HEK293 (cell line): ENCODE measurements around the gene PRDM15.

Experiments
- CTCF ChIA-PET: fragments of 350-600 bp; formaldehyde crosslinking; extraction: SDS; loops from one replicate; lab custom pipeline; 2021; ENCODE audit warnings: antibody characterized with exemption; lab: Yijun Ruan, JAX
- POLR2A ChIA-PET: fragments of 300-600 bp; formaldehyde crosslinking; extraction: SDS; loops from one replicate; lab custom pipeline; 2020; ENCODE audit warnings: antibody characterized with exemption, inconsistent platforms; lab: Yijun Ruan, JAX
- H3K27ac ChIP-seq: fragments of 200-500 bp; sonication (Bioruptor generic); 2 replicates; pipeline ENCODE4 v1.5.1; 2014; ENCODE audit warnings: low read depth, low read length, control low read depth, inconsistent platforms; ENCODE audit errors: extremely low read depth
- H3K36me3 ChIP-seq, 2 experiments: fragments of 200-500 bp in 1 of 2; sonication (Bioruptor generic) in 1 of 2; 1 replicate in 1 of 2; 2 replicates in 1 of 2; pipeline ENCODE4 v1.5.1; 2014 to 2017; ENCODE audit warnings: inconsistent platforms in 2 of 2, low read length in 2 of 2; ENCODE audit not compliant: control insufficient read depth in 2 of 2, insufficient read depth in 1 of 2
- H3K4me1 ChIP-seq: fragments of 200-500 bp; sonication (Bioruptor generic); 2 replicates; pipeline ENCODE4 v1.5.1; 2014; ENCODE audit warnings: mild to moderate bottlenecking, low read length, inconsistent platforms; ENCODE audit not compliant: control insufficient read depth, insufficient read depth
- H3K4me3 ChIP-seq: 2 replicates; pipeline ENCODE4 v1.5.1; 2011; ENCODE audit warnings: low read depth, mild to moderate bottlenecking, control low read depth, low read length, moderate library complexity
- H3K9me3 ChIP-seq: fragments of 200-500 bp; sonication (Bioruptor generic); 2 replicates; pipeline ENCODE4 v1.5.1; 2014; ENCODE audit warnings: low read depth, low read length, inconsistent platforms; ENCODE audit not compliant: control insufficient read depth, insufficient read depth
- HOXC10 ChIP-seq: sonication (generic); formaldehyde crosslinking; IDR thresholded peaks from 2 replicates; pipeline ENCODE4 v1.8.1; 2023; ENCODE audit warnings: mild to moderate bottlenecking, missing genetic modification reagents
- MZF1 ChIP-seq: fragments of 450-650 bp; formaldehyde crosslinking; IDR thresholded peaks from 2 replicates; pipeline ENCODE4 v1.5.1; 2017; ENCODE audit warnings: missing biosample characterization, missing genetic modification characterization, borderline replicate concordance
- PBX3 ChIP-seq: sonication (generic); formaldehyde crosslinking; IDR thresholded peaks from 2 replicates; pipeline ENCODE4 v1.8.1; 2022; ENCODE audit warnings: mild to moderate bottlenecking, moderate library complexity, missing genetic modification reagents
- PRDM1 ChIP-seq: fragments of 450-650 bp; formaldehyde crosslinking; IDR thresholded peaks from 2 replicates; pipeline ENCODE4; 2016; ENCODE audit warnings: missing biosample characterization, missing genetic modification characterization
- ZBTB49 ChIP-seq: fragments of 450-650 bp; formaldehyde crosslinking; IDR thresholded peaks from 2 replicates; pipeline ENCODE4 v1.5.1; 2016; ENCODE audit warnings: missing biosample characterization, missing genetic modification characterization, low read depth
- ZBTB7A ChIP-seq: fragments of 450-650 bp; formaldehyde crosslinking; IDR thresholded peaks from 2 replicates; pipeline ENCODE4 v1.5.1; 2016; ENCODE audit warnings: low read depth, missing biosample characterization, missing genetic modification characterization
- ZFP69B ChIP-seq: fragments of 450-650 bp; formaldehyde crosslinking; IDR thresholded peaks from 2 replicates; pipeline ENCODE4 v1.5.1; 2016; ENCODE audit warnings: missing biosample characterization, missing genetic modification characterization
- ZNF121 ChIP-seq: fragments of 450-650 bp; formaldehyde crosslinking; IDR thresholded peaks from 2 replicates; pipeline ENCODE4 v1.5.1; 2016; ENCODE audit warnings: missing biosample characterization, missing genetic modification characterization
- ZNF16 ChIP-seq: fragments of 450-650 bp; formaldehyde crosslinking; IDR thresholded peaks from 2 replicates; pipeline ENCODE4 v1.5.1; 2016; ENCODE audit warnings: low read depth, missing biosample characterization, missing genetic modification characterization
- ZNF175 ChIP-seq: fragments of 450-650 bp; formaldehyde crosslinking; IDR thresholded peaks from 2 replicates; pipeline ENCODE4 v1.5.1; 2016; ENCODE audit warnings: missing biosample characterization, missing genetic modification characterization
- ZNF223 ChIP-seq: fragments of 450-650 bp; formaldehyde crosslinking; IDR thresholded peaks from 2 replicates; pipeline ENCODE4 v1.5.1; 2016; ENCODE audit warnings: missing biosample characterization, missing genetic modification characterization
- ZNF292 ChIP-seq: fragments of 450-650 bp; formaldehyde crosslinking; IDR thresholded peaks from 2 replicates; pipeline ENCODE4 v1.5.1; 2016; ENCODE audit warnings: low read depth, missing biosample characterization, missing genetic modification characterization, borderline replicate concordance
- ZNF302 ChIP-seq: fragments of 450-650 bp; formaldehyde crosslinking; IDR thresholded peaks from 2 replicates; pipeline ENCODE4 v1.5.1; 2016; ENCODE audit warnings: missing biosample characterization, missing genetic modification characterization, low read depth
- ZNF514 ChIP-seq: fragments of 450-650 bp; formaldehyde crosslinking; IDR thresholded peaks from 2 replicates; pipeline ENCODE4 v1.5.1; 2016; ENCODE audit warnings: missing biosample characterization, missing genetic modification characterization
- ZNF600 ChIP-seq: fragments of 450-650 bp; formaldehyde crosslinking; IDR thresholded peaks from 2 replicates; pipeline ENCODE4 v1.5.1; 2016; ENCODE audit warnings: missing biosample characterization, missing genetic modification characterization
- ZNF623 ChIP-seq: fragments of 450-650 bp; formaldehyde crosslinking; IDR thresholded peaks from 2 replicates; pipeline ENCODE4 v1.5.1; 2016; ENCODE audit warnings: missing biosample characterization, missing genetic modification characterization
- ZNF645 ChIP-seq: fragments of 450-650 bp; formaldehyde crosslinking; IDR thresholded peaks from 2 replicates; pipeline ENCODE4; 2016; ENCODE audit warnings: missing biosample characterization, missing genetic modification characterization
- ZNF664 ChIP-seq: fragments of 450-650 bp; formaldehyde crosslinking; IDR thresholded peaks from 2 replicates; pipeline ENCODE4 v1.5.1; 2016; ENCODE audit warnings: missing biosample characterization, missing genetic modification characterization
- ZNF707 ChIP-seq: fragments of 450-650 bp; formaldehyde crosslinking; IDR thresholded peaks from 2 replicates; pipeline ENCODE4 v1.5.1; 2016; ENCODE audit warnings: missing biosample characterization, missing genetic modification characterization
- TF ChIP-seq, protein P1 (sequence below): fragments of 450-650 bp; formaldehyde crosslinking; IDR thresholded peaks from 2 replicates; pipeline ENCODE4 v1.5.1; 2016; ENCODE audit warnings: missing biosample characterization, missing genetic modification characterization, borderline replicate concordance
- TF ChIP-seq, protein P2 (sequence below): fragments of 450-650 bp; formaldehyde crosslinking; IDR thresholded peaks from 2 replicates; pipeline ENCODE4 v1.5.1; 2016; ENCODE audit warnings: missing biosample characterization, missing genetic modification characterization

The PRDM15 gene

GRCh38 chr21:41880153-41880552 lies 1.0 kb upstream of the PRDM15 start:
- Histone ChIP-seq H3K27ac (no peak overlapping the region), H3K9me3 (no peaks in the 10 kb centered on the region), H3K36me3 (no peaks in the 10 kb centered on the region), H3K4me3 (no peak overlapping the region), H3K4me1 (no peaks in the 10 kb centered on the region)
- TF ChIP-seq ZNF121, result peak; percentile 99
- TF ChIP-seq ZNF16, result no peak
- no peak for TF ChIP-seq ZNF302
- CTCF ChIA-PET, result interaction anchor here (0.8 to 2.5 kb wide), 3 partner anchors 63 to 237 kb away, joined by 4 to 9 read pairs (median 5); no protein-coding TSS in a partner anchor
- POLR2A ChIA-PET, result interaction anchor here (0.6 to 0.9 kb wide), 2 partner anchors 130 to 272 kb away, joined by 3 to 4 read pairs; partner anchors contain the start of gene ZBTB21

GRCh38 chr21:41878831-41879189 lies 334 bp downstream of the PRDM15 start:
- POLR2A ChIA-PET, result interaction anchor here (0.6 to 1.1 kb wide), 2 partner anchors 14 to 266 kb away, joined by 3 read pairs; no protein-coding TSS in a partner anchor
- Histone ChIP-seq H3K36me3 (no peaks in the 10 kb centered on the region; a peak in 1 of 3 replicates), H3K9me3 (no peaks in the 10 kb centered on the region), H3K4me3 (peak overlapping the region; percentile 50), H3K27ac (peak overlapping the region; percentile 92; the same call in 1 of the 2 replicates), H3K4me1 (no peaks in the 10 kb centered on the region)
- CTCF ChIA-PET, result interaction anchor here (0.6 to 2.5 kb wide), 2 partner anchors 112 to 229 kb away, joined by 3 to 9 read pairs; partner anchors contain the start of gene RIPK4
- TF ChIP-seq ZNF645 (tag by site-specific recombination) (no peak), ZBTB49 (tag by site-specific recombination) (no peak), ZNF623 (no peak), ZNF707 (tag by site-specific recombination) (no peak), HOXC10 (no peak), ZNF223 (tag by site-specific recombination) (no peak), ZFP69B (tag by site-specific recombination) (no peak)
- TF ChIP-seq, protein P1, sequence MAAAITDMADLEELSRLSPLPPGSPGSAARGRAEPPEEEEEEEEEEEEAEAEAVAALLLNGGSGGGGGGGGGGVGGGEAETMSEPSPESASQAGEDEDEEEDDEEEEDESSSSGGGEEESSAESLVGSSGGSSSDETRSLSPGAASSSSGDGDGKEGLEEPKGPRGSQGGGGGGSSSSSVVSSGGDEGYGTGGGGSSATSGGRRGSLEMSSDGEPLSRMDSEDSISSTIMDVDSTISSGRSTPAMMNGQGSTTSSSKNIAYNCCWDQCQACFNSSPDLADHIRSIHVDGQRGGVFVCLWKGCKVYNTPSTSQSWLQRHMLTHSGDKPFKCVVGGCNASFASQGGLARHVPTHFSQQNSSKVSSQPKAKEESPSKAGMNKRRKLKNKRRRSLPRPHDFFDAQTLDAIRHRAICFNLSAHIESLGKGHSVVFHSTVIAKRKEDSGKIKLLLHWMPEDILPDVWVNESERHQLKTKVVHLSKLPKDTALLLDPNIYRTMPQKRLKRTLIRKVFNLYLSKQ (tag by site-specific recombination), result no peak

DNA sequence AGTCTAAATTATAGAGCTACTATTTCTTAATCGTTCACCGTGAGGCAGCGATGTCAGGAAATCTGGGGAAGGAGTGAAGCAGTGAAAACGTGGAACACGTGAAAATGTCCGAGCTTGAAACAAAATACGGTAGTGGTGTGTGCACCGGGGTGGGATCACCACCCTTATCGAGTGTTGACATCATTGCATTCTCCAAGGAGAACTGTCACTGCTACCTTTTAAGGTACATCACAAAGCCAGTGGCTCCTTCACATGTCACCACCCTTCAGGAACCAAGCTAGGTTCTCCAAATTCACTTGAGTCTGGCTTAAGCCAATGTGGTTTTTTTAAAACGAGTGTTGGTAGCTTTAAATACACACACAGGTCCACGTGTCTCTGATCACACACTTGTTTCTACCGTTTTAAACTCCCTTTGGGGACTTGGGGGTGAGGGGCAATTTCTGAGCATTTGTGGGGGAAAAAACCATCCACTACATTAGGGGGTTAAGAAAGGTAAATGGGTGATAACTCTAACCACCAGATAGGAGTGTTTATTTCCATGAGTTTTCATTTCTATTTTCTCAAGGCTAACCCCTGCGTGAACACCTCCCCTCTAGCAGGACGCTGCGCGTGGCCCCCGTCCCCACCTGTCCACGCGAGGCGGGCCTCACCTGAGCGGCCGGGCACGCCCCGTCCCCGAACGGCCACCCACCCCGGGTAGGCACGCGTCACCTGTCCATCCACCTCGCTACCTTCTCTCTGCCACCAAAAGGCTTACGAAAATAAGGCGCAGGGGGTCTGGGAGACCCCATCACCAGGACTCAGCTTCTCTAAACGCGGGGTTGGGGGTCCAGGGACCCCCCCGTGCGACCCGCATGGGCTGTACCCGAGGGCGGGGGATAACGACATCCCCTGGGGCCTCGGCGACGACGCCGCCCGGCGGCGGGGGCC lies 978 bp downstream of the PRDM15 start:
- Histone ChIP-seq H3K27ac (peak overlapping the region; percentile 78; the same call in 1 of the 2 replicates), H3K4me3 (peak overlapping the region; percentile 50), H3K36me3 (no peaks in the 10 kb centered on the region; a peak in 1 of 3 replicates), H3K4me1 (no peaks in the 10 kb centered on the region), H3K9me3 (no peaks in the 10 kb centered on the region)
- ChIA-PET POLR2A (interaction anchor here (0.5 to 1.1 kb wide), 4 partner anchors 12 to 266 kb away, joined by 3 read pairs; no protein-coding TSS in a partner anchor), CTCF (interaction anchor here (0.6 to 1.5 kb wide), 8 partner anchors 22 to 595 kb away, joined by 3 to 7 read pairs (median 3); partner anchors contain the start of gene RIPK4)
- no peak for TF ChIP-seq ZNF121
- TF ChIP-seq ZNF600, result peak; percentile 75; the same call in 1 of the 2 replicates
- peak; percentile 87 for TF ChIP-seq PRDM1 (tag by site-specific recombination)
- TF ChIP-seq ZNF292 (tag by site-specific recombination), result no peak
- no peak for TF ChIP-seq ZNF175 (tag by site-specific recombination)
- no peak for TF ChIP-seq ZNF664 (tag by site-specific recombination)
- no peak for TF ChIP-seq PBX3 (CRISPR knock-in tag)
- TF ChIP-seq ZBTB7A (tag by site-specific recombination), result 0 out of 2 replicates have a peak, but pooled peaks have one; percentile 29
- TF ChIP-seq ZNF514, result no peak
- TF ChIP-seq MZF1 (tag by site-specific recombination), result no peak
- TF ChIP-seq, protein P2, sequence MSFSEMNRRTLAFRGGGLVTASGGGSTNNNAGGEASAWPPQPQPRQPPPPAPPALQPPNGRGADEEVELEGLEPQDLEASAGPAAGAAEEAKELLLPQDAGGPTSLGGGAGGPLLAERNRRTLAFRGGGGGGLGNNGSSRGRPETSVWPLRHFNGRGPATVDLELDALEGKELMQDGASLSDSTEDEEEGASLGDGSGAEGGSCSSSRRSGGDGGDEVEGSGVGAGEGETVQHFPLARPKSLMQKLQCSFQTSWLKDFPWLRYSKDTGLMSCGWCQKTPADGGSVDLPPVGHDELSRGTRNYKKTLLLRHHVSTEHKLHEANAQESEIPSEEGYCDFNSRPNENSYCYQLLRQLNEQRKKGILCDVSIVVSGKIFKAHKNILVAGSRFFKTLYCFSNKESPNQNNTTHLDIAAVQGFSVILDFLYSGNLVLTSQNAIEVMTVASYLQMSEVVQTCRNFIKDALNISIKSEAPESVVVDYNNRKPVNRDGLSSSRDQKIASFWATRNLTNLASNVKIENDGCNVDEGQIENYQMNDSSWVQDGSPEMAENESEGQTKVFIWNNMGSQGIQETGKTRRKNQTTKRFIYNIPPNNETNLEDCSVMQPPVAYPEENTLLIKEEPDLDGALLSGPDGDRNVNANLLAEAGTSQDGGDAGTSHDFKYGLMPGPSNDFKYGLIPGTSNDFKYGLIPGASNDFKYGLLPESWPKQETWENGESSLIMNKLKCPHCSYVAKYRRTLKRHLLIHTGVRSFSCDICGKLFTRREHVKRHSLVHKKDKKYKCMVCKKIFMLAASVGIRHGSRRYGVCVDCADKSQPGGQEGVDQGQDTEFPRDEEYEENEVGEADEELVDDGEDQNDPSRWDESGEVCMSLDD (tag by site-specific recombination), result peak; percentile 50; the same call in 1 of the 2 replicates
